ENCODE results near the gene MEAF6. TPM values are rescaled to one million over a fixed set of nuclear protein-coding genes. Genes with fewer than 3 reads are reported as not detected.

Gene MEAF6
- total and polyA plus RNA-seq, 2 of the 4 experiments (the other 2 are of a cell fraction): 36.2 to 40.7 TPM

GRCh38 chr1:37562984-37563383 is 48.4 kb upstream of the MEAF6 start:
- H2BK20ac ChIP-seq (ENCODE audit: low read depth, low read length): no peak overlapping the region
- no peak overlapping the region for H3K27ac ChIP-seq (ENCODE audit: insufficient read depth, low read length)
- no peak overlapping the region for H3K14ac ChIP-seq (replicated peaks; ENCODE audit: low read depth, low read length)
- CTCF ChIA-PET: no interaction called here
- in situ Hi-C loops (cut with MboI; ENCODE audit: low sequenced_read_pairs) (no loop called here), intact Hi-C loops (cut with micrococcal nuclease) (no loop called here), dilution Hi-C loops (cut with HindIII; ENCODE audit: low sequenced_read_pairs, unreplicated experiment) (no loop called here)
- H3K23ac ChIP-seq (ENCODE audit: low read depth, low read length): no peak overlapping the region
- H4K20me1 ChIP-seq (ENCODE audit: insufficient read depth, low read length): no peaks in the 10 kb centered on the region; the same call in 1 of the 2 replicates
- no peak overlapping the region for H2BK120ac ChIP-seq (ENCODE audit: low read depth, low read length)
- no peak overlapping the region for H3K4me3 ChIP-seq (ENCODE audit: insufficient read depth, low read depth, low read length)
- no peak overlapping the region for H2BK15ac ChIP-seq (ENCODE audit: low read depth, low read length)
- 100% methylated on average over 1 of the region's 1 CpG; no CpG with 5 or more reads in 1 of the 2 experiments for WGBS, 2 experiments (ENCODE audit: extremely low coverage in 2 of 2, insufficient read length in 1 of 2)
- DNase-seq: no peak
- no peak overlapping the region for H4K5ac ChIP-seq (ENCODE audit: low read depth, low read length)
- no peak overlapping the region for H4K91ac ChIP-seq (ENCODE audit: insufficient read depth, low read depth, low read length)
- H3K9ac ChIP-seq (ENCODE audit: low read depth, low read length): no peak overlapping the region
- H3K79me1 ChIP-seq (ENCODE audit: low read depth in 1 of 2, low read length in 2 of 2): peaks cover 0 to 7% of the 10 kb centered on the region in 2 experiments; a peak in 1 of 4 replicates
- H3K4me1 ChIP-seq (ENCODE audit: control insufficient read depth, insufficient read depth, low read length): no peaks in the 10 kb centered on the region
- no peak overlapping the region for H4K8ac ChIP-seq (ENCODE audit: low read depth in 2 of 2, low read length in 2 of 2)
- no peaks in the 10 kb centered on the region for H3K27me3 ChIP-seq (ENCODE audit: control insufficient read depth, insufficient read depth, low read length)
- H3K9me1 ChIP-seq (ENCODE audit: insufficient read depth, low read length): no peaks in the 10 kb centered on the region
- TF ChIP-seq RFX5 (IDR thresholded peaks at IDR 0.05; ENCODE audit: low read depth, low read length) (no peak), RAD21 (IDR thresholded peaks at IDR 0.05; ENCODE audit: low read length) (no peak)
- no TSS peak for BruUV-seq (replicated peaks)
- no peak overlapping the region for H2AK9ac ChIP-seq (replicated peaks; ENCODE audit: low read depth, low read length, poor library complexity)
- peaks cover 31% of the 10 kb centered on the region for H3K36me3 ChIP-seq (ENCODE audit: control insufficient read depth, insufficient read depth, low read length)
- no peak overlapping the region for H3K18ac ChIP-seq (ENCODE audit: low read depth, low read length)
- H3K4ac ChIP-seq (ENCODE audit: low read depth, low read length): no peak overlapping the region
- H3K9me3 ChIP-seq (ENCODE audit: control insufficient read depth, insufficient read depth, low read length): no peaks in the 10 kb centered on the region
- no peak overlapping the region for H2AK5ac ChIP-seq (ENCODE audit: low read depth, low read length)
- no peak overlapping the region for H3K4me2 ChIP-seq (ENCODE audit: low read depth, low read length)
- H2AFZ ChIP-seq (replicated peaks; ENCODE audit: low read length, poor library complexity): no peak overlapping the region
- no peak overlapping the region for H3K56ac ChIP-seq (ENCODE audit: extremely low read depth, insufficient read depth, low read length)
- POLR2A ChIA-PET (ENCODE audit: unreplicated experiment): interaction anchor here (0.7 kb wide), 1 partner anchor 125 kb away, joined by 4 read pairs; no protein-coding TSS in a partner anchor
- no peak overlapping the region for H2BK5ac ChIP-seq (ENCODE audit: low read depth, low read length, poor library complexity, severe bottlenecking)
- no peak for ATAC-seq (ENCODE audit: low read depth)
